Upper lobe of right lung (tissue), 1 donor: ENCODE results near the gene XRCC6. TPM values are rescaled to one million over a fixed set of nuclear protein-coding genes. Genes with fewer than 3 reads are reported as not detected.
A peak's percentile ranks its signal among the peaks of the same experiment; 100 is the strongest.
"Not testable (repeated sequence)": the region's sequence is repeated elsewhere in the genome, so short reads cannot be mapped to it uniquely, and the experiment has no call there.

ENCODE experiments used
- ATAC-seq: fragments of 200-7000 bp; cut with Tn5 transposase; one replicate; pipeline ENCODE4 v1.9.1; 2020; ENCODE audit warnings: mild to moderate bottlenecking, moderate library complexity
- DNase-seq: peaks from one replicate; pipeline ENCODE4 v3.0.0-alpha.2; 2020
- H3K27ac ChIP-seq: fragments of 200-600 bp; one replicate; pipeline ENCODE4 v1.8.0; 2022
- H3K27me3 ChIP-seq: fragments of 200-600 bp; one replicate; pipeline ENCODE4 v1.8.0; 2022; ENCODE audit warnings: mild to moderate bottlenecking
- H3K36me3 ChIP-seq: fragments of 200-600 bp; one replicate; pipeline ENCODE4 v1.8.0; 2022
- H3K4me1 ChIP-seq: fragments of 200-600 bp; one replicate; pipeline ENCODE4 v1.8.0; 2022
- H3K4me3 ChIP-seq: fragments of 200-600 bp; one replicate; pipeline ENCODE4 v1.8.0; 2022; ENCODE audit warnings: mild to moderate bottlenecking
- H3K9me3 ChIP-seq: fragments of 200-600 bp; one replicate; pipeline ENCODE4 v1.8.0; 2022
- CTCF ChIP-seq: fragments of 200-600 bp; IDR thresholded peaks from one replicate; pipeline ENCODE4 v1.8.0; 2022; ENCODE audit warnings: antibody characterized with exemption
- intact Hi-C: fragments of 100-400 bp; cut with DNase I; formaldehyde crosslinking; loops from one replicate; pipeline ENCODE4 v1.11.0; 2022
- total RNA-seq: library from RNA; stranded (reverse); fragmentation: NEBNext Ultra II Directional; extraction: Animal tissue kit (Norgen Biotek cat#: 25700); gene quantifications from one replicate; pipeline ENCODE4 v1.2.1, GENCODE V29; 2021
- donor health status: DM: no; HTN: yes; CAD: no; lungs with severe emphysema.

Gene XRCC6
- total RNA-seq, 1 donor from 2014 or later = 160 TPM

GRCh38 chr22:41664490-41664889 lies 43.4 kb downstream of the XRCC6 start:
- Histone ChIP-seq H3K27me3 (no peaks in the 10 kb centered on the region), H3K4me3 (no peak overlapping the region), H3K4me1 (peaks cover 10% of the 10 kb centered on the region), H3K9me3 (no peaks in the 10 kb centered on the region), H3K36me3 (peaks cover 59% of the 10 kb centered on the region), H3K27ac (no peak overlapping the region)
- no peak for DNase-seq
- no peak for ATAC-seq
- intact Hi-C loops = no loop called here
- no peak for TF ChIP-seq CTCF

- ATAC-seq = no peak
- Histone ChIP-seq H3K4me1 (peaks cover 10% of the 10 kb centered on the region), H3K27me3 (no peaks in the 10 kb centered on the region), H3K4me3 (no peak overlapping the region), H3K36me3 (peaks cover 55% of the 10 kb centered on the region), H3K9me3 (no peaks in the 10 kb centered on the region), H3K27ac (no peak overlapping the region)
- intact Hi-C loops = no loop called here
- DNase-seq = no peak
- no peak for TF ChIP-seq CTCF
Observed at GRCh38 chr22:41664951-41665350, 43.9 kb downstream of the XRCC6 start.

- ATAC-seq = no peak
- Histone ChIP-seq H3K9me3 (no peaks in the 10 kb centered on the region), H3K4me1 (peaks cover 10% of the 10 kb centered on the region), H3K4me3 (no peak overlapping the region), H3K27me3 (no peaks in the 10 kb centered on the region), H3K36me3 (peaks cover 26% of the 10 kb centered on the region), H3K27ac (peak overlapping the region; percentile 42)
- no peak for DNase-seq
- TF ChIP-seq CTCF = no peak
- intact Hi-C loops = no loop called here
Observed at GRCh38 chr22:41668971-41669911, 48.1 kb downstream of the XRCC6 start.

GRCh38 chr22:41672096-41672495 lies 51.0 kb downstream of the XRCC6 start:
- H3K9me3 ChIP-seq, H3K27ac ChIP-seq, H3K4me1 ChIP-seq, H3K27me3 ChIP-seq, H3K4me3 ChIP-seq, intact Hi-C loops: not testable (repeated sequence)
- DNase-seq = peak; percentile 70
- ATAC-seq = peak; percentile 66
- H3K36me3 ChIP-seq = peaks cover 39% of the 10 kb centered on the region

- ATAC-seq (no peak), DNase-seq (no peak)
- Histone ChIP-seq H3K4me3 (no peak overlapping the region), H3K4me1 (no peaks in the 10 kb centered on the region), H3K27me3 (no peaks in the 10 kb centered on the region), H3K27ac (no peak overlapping the region), H3K36me3 (peaks cover 44% of the 10 kb centered on the region), H3K9me3 (no peaks in the 10 kb centered on the region)
- TF ChIP-seq CTCF = peak; percentile 15
- intact Hi-C loops = no loop called here
Observed at GRCh38 chr22:41672780-41673509, 51.9 kb downstream of the XRCC6 start.

GRCh38 chr22:41674846-41675340 lies 53.8 kb downstream of the XRCC6 start:
- peak; percentile 42 for DNase-seq
- peaks cover 63% of the 10 kb centered on the region for H3K36me3 ChIP-seq
- no peaks in the 10 kb centered on the region for H3K4me1 ChIP-seq
- intact Hi-C loops = no loop called here
- H3K9me3 ChIP-seq = no peaks in the 10 kb centered on the region
- no peak for TF ChIP-seq CTCF
- no peaks in the 10 kb centered on the region for H3K27me3 ChIP-seq
- H3K4me3 ChIP-seq = no peak overlapping the region
- ATAC-seq = no peak
- no peak overlapping the region for H3K27ac ChIP-seq
